HCT116 (cell line): ENCODE measurements around the gene OTUD4. TPM values are rescaled to one million over a fixed set of nuclear protein-coding genes. Genes with fewer than 3 reads are reported as not detected.

ENCODE experiments used
- ATAC-seq: fragments of 200-7000 bp; cut with Tn5 transposase; 2 replicates; pipeline ENCODE4 v1.9.1; 2020; ENCODE audit warnings: mild to moderate bottlenecking, moderate library complexity
- BruUV-seq: library from RNA; stranded (reverse); fragments of 400-500 nt; replicated peaks from 2 replicates; lab custom pipeline; 2021; lab: Mats Ljungman, UMichigan
- CTCF ChIA-PET: fragments of 300-600 bp; sonication (Branson Sonifier 250); formaldehyde crosslinking; loops from one replicate; lab custom pipeline; 2021; ENCODE audit warnings: antibody characterized with exemption; lab: Charles Lee
- POLR2A ChIA-PET: fragments of 300-600, 350-600 bp; sonication (Branson Sonifier 250); formaldehyde crosslinking; loops from one replicate; lab custom pipeline; 2021; ENCODE audit warnings: antibody characterized with exemption; lab: Charles Lee
- RAD21 ChIA-PET, 2 experiments: fragments of 300-600 bp; sonication (Branson Sonifier 250); formaldehyde crosslinking; loops; one replicate each; lab custom pipeline; 2023; ENCODE audit warnings: low total read pairs in 2 of 2; ENCODE audit not compliant: uncharacterized antibody in 2 of 2, unreplicated experiment in 2 of 2, low non-redundant PET in 1 of 2; lab: Charles Lee
- DNase-seq: peaks from one replicate; pipeline ENCODE4 v3.0.0-alpha.2; 2010; ENCODE audit warnings: low read depth, low spot score
- H2AFZ ChIP-seq: fragments of 200-600 bp; shearing (Covaris generic), sonication (generic); 2 replicates; pipeline ENCODE4 v1.6.1; 2017; ENCODE audit warnings: low read depth, mixed run types, mixed read lengths, antibody characterized with exemption, low read length; ENCODE audit not compliant: poor library complexity, severe bottlenecking
- H3K27ac ChIP-seq: 2 replicates; pipeline ENCODE4 v1.5.1; 2012; ENCODE audit warnings: low read depth, low read length
- H3K27me3 ChIP-seq: fragments of 200-600 bp; sonication (generic); 2 replicates; pipeline ENCODE4 v1.6.1; 2016; ENCODE audit warnings: mixed run types, low read length, mixed read lengths; ENCODE audit not compliant: insufficient read depth
- H3K36me3 ChIP-seq, 2 experiments: fragments of 200-500 bp in 1 of 2; fragments of 200-600 bp in 1 of 2; sonication (Bioruptor generic) in 1 of 2; sonication (generic) in 1 of 2; 2 replicates each; pipeline versions ENCODE4 v1.5.1 to v1.6.1; 2014 to 2016; ENCODE audit warnings: low read length in 2 of 2, inconsistent platforms in 1 of 2, mixed read lengths in 1 of 2, mixed run types in 1 of 2; ENCODE audit not compliant: insufficient read depth in 2 of 2, control insufficient read depth in 1 of 2
- H3K4me1 ChIP-seq, 2 experiments: fragments of 200-600 bp in 1 of 2; sonication (generic) in 1 of 2; 2 replicates each; pipeline versions ENCODE4 v1.5.1 to v1.6.1; 2012 to 2017; ENCODE audit warnings: low read length in 2 of 2, inconsistent platforms in 1 of 2, mild to moderate bottlenecking in 1 of 2, mixed read lengths in 1 of 2, mixed run types in 1 of 2, moderate library complexity in 1 of 2; ENCODE audit not compliant: insufficient read depth in 2 of 2, control insufficient read depth in 1 of 2
- H3K4me2 ChIP-seq: fragments of 200-600 bp; sonication (generic); 2 replicates; pipeline ENCODE4 v1.6.1; 2017; ENCODE audit warnings: mixed run types, low read length, mixed read lengths
- H3K4me3 ChIP-seq, 2 experiments: fragments of 200-600 bp in 1 of 2; sonication (generic) in 1 of 2; replicated peaks in 1 of 2; 2 replicates each; pipeline ENCODE4 v1.5.1; 2011 to 2016; ENCODE audit warnings: low read length in 2 of 2, control low read depth in 1 of 2, low read depth in 1 of 2, mild to moderate bottlenecking in 1 of 2, mixed read lengths in 1 of 2, mixed run types in 1 of 2
- H3K79me2 ChIP-seq: fragments of 200-600 bp; sonication (generic); 2 replicates; pipeline ENCODE4 v1.6.1; 2017; ENCODE audit warnings: mild to moderate bottlenecking, mixed run types, low read length, moderate library complexity, mixed read lengths; ENCODE audit not compliant: insufficient read depth
- H3K9ac ChIP-seq: fragments of 200-600 bp; sonication (generic); 2 replicates; pipeline ENCODE4 v1.6.1; 2016; ENCODE audit warnings: low read length, mixed read lengths
- H3K9me2 ChIP-seq: fragments of 200-600 bp; sonication (generic), shearing (Covaris generic); 2 replicates; pipeline ENCODE4 v1.6.1; 2017; ENCODE audit warnings: mixed run types, mild to moderate bottlenecking, moderate library complexity; ENCODE audit not compliant: insufficient read depth
- H3K9me3 ChIP-seq, 2 experiments: fragments of 200-500 bp in 1 of 2; fragments of 200-600 bp in 1 of 2; sonication (Bioruptor generic) in 1 of 2; sonication (generic) in 1 of 2; 2 replicates each; pipeline ENCODE4 v1.6.1; 2014 to 2017; ENCODE audit warnings: low read length in 2 of 2, mixed read lengths in 2 of 2, inconsistent platforms in 1 of 2, low read depth in 1 of 2, mild to moderate bottlenecking in 1 of 2, mixed run types in 1 of 2, moderate library complexity in 1 of 2; ENCODE audit not compliant: control insufficient read depth in 1 of 2, insufficient read depth in 1 of 2
- H4K20me1 ChIP-seq: fragments of 200-600 bp; sonication (generic), shearing (Covaris generic); 2 replicates; pipeline ENCODE4 v1.6.1; 2017; ENCODE audit warnings: mixed run types, mild to moderate bottlenecking, moderate library complexity; ENCODE audit not compliant: insufficient read depth
- CTCF ChIP-seq, 3 experiments: fragments of 200-600 bp in 1 of 3; sonication (generic) in 1 of 3; IDR thresholded peaks in 2 of 3; conservative IDR thresholded peaks in 1 of 3; 2 replicates each; pipeline ENCODE4 v1.5.1; 2012 to 2017; ENCODE audit warnings: low read depth in 2 of 3, low read length in 2 of 3, antibody characterized with exemption in 1 of 3, borderline replicate concordance in 1 of 3, control low read depth in 1 of 3, mild to moderate bottlenecking in 1 of 3, mixed read lengths in 1 of 3, mixed run types in 1 of 3, moderate library complexity in 1 of 3; ENCODE audit not compliant: insufficient read depth in 1 of 3
- EGR1 ChIP-seq: IDR thresholded peaks from 2 replicates; pipeline ENCODE4 v1.6.1; 2012; ENCODE audit warnings: low read depth
- ELF1 ChIP-seq: IDR thresholded peaks from 2 replicates; pipeline ENCODE4 v1.6.1; 2012; ENCODE audit warnings: low read depth, borderline replicate concordance
- EZH2 ChIP-seq: fragments of 200-600 bp; sonication (generic); IDR thresholded peaks from 2 replicates; pipeline ENCODE4 v1.6.1; 2017; ENCODE audit warnings: antibody characterized with exemption, mixed run types
- FOSL1 ChIP-seq: IDR thresholded peaks from 2 replicates; pipeline ENCODE4 v1.6.1; 2012; ENCODE audit warnings: low read depth
- JUND ChIP-seq: IDR thresholded peaks from 2 replicates; pipeline ENCODE4 v1.6.1; 2012
- MAX ChIP-seq: IDR thresholded peaks from 2 replicates; pipeline ENCODE4 v1.6.1; 2012
- SRF ChIP-seq: IDR thresholded peaks from 2 replicates; pipeline ENCODE4 v1.6.1; 2012; ENCODE audit warnings: low read depth
- TCF7L2 ChIP-seq: IDR thresholded peaks from 2 replicates; pipeline ENCODE4 v1.7.0; 2011; ENCODE audit warnings: borderline replicate concordance, inconsistent platforms; ENCODE audit not compliant: insufficient read depth, insufficient read length; ENCODE audit errors: extremely low read depth
- YY1 ChIP-seq: IDR thresholded peaks from 2 replicates; pipeline ENCODE4 v1.6.1; 2011; ENCODE audit warnings: low read length, low read depth, moderate library complexity, mild to moderate bottlenecking; ENCODE audit not compliant: insufficient replicate concordance; ENCODE audit errors: extremely low read depth
- ZBTB33 ChIP-seq: IDR thresholded peaks from 2 replicates; pipeline ENCODE4 v1.6.1; 2011; ENCODE audit warnings: mild to moderate bottlenecking, low read length, moderate library complexity; ENCODE audit not compliant: insufficient replicate concordance; ENCODE audit errors: extremely low read depth
- ZFX ChIP-seq: fragments of 450-650 bp; IDR thresholded peaks from 2 replicates; pipeline ENCODE4 v1.6.1; 2017
- ZNF274 ChIP-seq: fragments of 200-500 bp; sonication (Bioruptor generic); IDR thresholded peaks from 2 replicates; pipeline ENCODE4 v1.6.1; 2014; ENCODE audit warnings: mild to moderate bottlenecking, low read depth, low read length, inconsistent platforms
- intact Hi-C: fragments of 100-400 bp; cut with micrococcal nuclease; formaldehyde crosslinking; loops from 2 replicates; pipeline ENCODE4 v1.10.0; 2022
- total RNA-seq: library from RNA; stranded (reverse); gene quantifications from one replicate; pipeline ENCODE4 v1.2.1, GENCODE V29; 2021; ENCODE audit not compliant: unreplicated experiment

Gene OTUD4
- total RNA-seq, 1 experiment from 2014 or later: 37.2 TPM

- no peak for TF ChIP-seq SRF
- TF ChIP-seq EZH2: no peak
- ChIA-PET POLR2A (no interaction called here), CTCF (interaction anchor here (1.2 to 3.8 kb wide), 2 partner anchors 390 to 398 kb away, joined by 5 to 54 read pairs; no protein-coding TSS in a partner anchor), RAD21 (no interaction called here)
- DNase-seq: no peak
- no peak overlapping the region for H3K9ac ChIP-seq
- H3K4me3 ChIP-seq: no peak overlapping the region
- no peak overlapping the region for H2AFZ ChIP-seq
- no peaks in the 10 kb centered on the region for H4K20me1 ChIP-seq
- H3K9me2 ChIP-seq: no peaks in the 10 kb centered on the region
- intact Hi-C loops: loop anchor here (10.0 kb wide), 1 partner anchor 1116 kb away; no protein-coding TSS in a partner anchor
- no TSS peak for BruUV-seq
- no peak overlapping the region for H3K4me2 ChIP-seq
- no peaks in the 10 kb centered on the region for H3K9me3 ChIP-seq
- no peaks in the 10 kb centered on the region for H3K27me3 ChIP-seq
- no peak for ATAC-seq
- H3K4me1 ChIP-seq: no peaks in the 10 kb centered on the region
- no peaks in the 10 kb centered on the region for H3K79me2 ChIP-seq
- no peaks in the 10 kb centered on the region for H3K36me3 ChIP-seq
- H3K27ac ChIP-seq: no peak overlapping the region
Observed at GRCh38 chr4:145219090-145219489, 38.7 kb upstream of the OTUD4 start.

GRCh38 chr4:145218251-145218650, 37.9 kb upstream of the OTUD4 start:
- no peaks in the 10 kb centered on the region for H3K9me2 ChIP-seq
- TF ChIP-seq EZH2 (no peak), EGR1 (no peak), FOSL1 (no peak), MAX (no peak), TCF7L2 (no peak), ZFX (no peak), ZNF274 (no peak), JUND (no peak), YY1 (no peak), ZBTB33 (no peak), ELF1 (no peak), CTCF (IDR thresholded peaks at IDR 0.05 in 2 of 3, conservative IDR thresholded peaks at IDR 0.05 in 1 of 3; ENCODE audit: borderline replicate concordance in 1 of 3, insufficient read depth in 1 of 3, low read depth in 2 of 3, low read length in 2 of 3) (no peak)
- TF ChIP-seq, all 23 proteins: peak for 0
- H3K36me3 ChIP-seq: no peaks in the 10 kb centered on the region
- ChIA-PET CTCF (interaction anchor here (0.9 to 3.8 kb wide), 4 partner anchors 16 to 399 kb away, joined by 4 to 54 read pairs (median 18); no protein-coding TSS in a partner anchor), RAD21 (interaction anchor here in 1 of 2 experiments (0.5 kb wide), 1 partner anchor 14 kb away, joined by 4 read pairs; no protein-coding TSS in a partner anchor), POLR2A (no interaction called here)
- H3K4me3 ChIP-seq: no peak overlapping the region
- DNase-seq (no peak), ATAC-seq (no peak)
- no peak overlapping the region for H3K27ac ChIP-seq
- H3K9ac ChIP-seq: no peak overlapping the region
- H2AFZ ChIP-seq: no peak overlapping the region
- intact Hi-C loops: loop anchor here (10.0 kb wide), 1 partner anchor 1117 kb away; no protein-coding TSS in a partner anchor
- no peaks in the 10 kb centered on the region for H3K4me1 ChIP-seq
- H4K20me1 ChIP-seq: no peaks in the 10 kb centered on the region
- H3K27me3 ChIP-seq: no peaks in the 10 kb centered on the region
- no peaks in the 10 kb centered on the region for H3K79me2 ChIP-seq
- no peak overlapping the region for H3K4me2 ChIP-seq
- no peaks in the 10 kb centered on the region for H3K9me3 ChIP-seq
- BruUV-seq: no TSS peak
